Body of pancreas (tissue), 4 donors: ENCODE results near the gene DHCR7. TPM values are rescaled to one million over a fixed set of nuclear protein-coding genes. Genes with fewer than 3 reads are reported as not detected.
A peak's percentile ranks its signal among the peaks of the same experiment; 100 is the strongest.

ENCODE experiments used
- ATAC-seq: fragments of 150-250 bp; one replicate; pipeline ENCODE4 v1.9.1; 2016
- DNase-seq, 4 donors: peaks; one replicate each; pipeline ENCODE4 v3.0.0-alpha.2; 2019
- H3K27ac ChIP-seq, 4 donors: fragments of 200-600 bp; sonication (generic); 1 replicate in 3 of 4; 2 replicates in 1 of 4; pipeline versions ENCODE4 v1.5.1 to v1.6.1; 2016 to 2019; ENCODE audit warnings: mild to moderate bottlenecking in 1 of 4, mixed read lengths in 1 of 4, moderate library complexity in 1 of 4
- H3K27me3 ChIP-seq, 2 donors: fragments of 200-600 bp; sonication (generic); one replicate each; pipeline ENCODE4 v1.6.0; 2016; ENCODE audit warnings: mild to moderate bottlenecking in 1 of 2
- H3K36me3 ChIP-seq, 2 donors: fragments of 200-600 bp; sonication (generic); replicated peaks in 1 of 2; 2 replicates each; pipeline ENCODE4 v1.5.1; 2016; ENCODE audit warnings: low read depth in 2 of 2; ENCODE audit not compliant: insufficient read depth in 1 of 2
- H3K4me1 ChIP-seq: fragments of 200-600 bp; sonication (generic); one replicate; pipeline ENCODE4 v1.6.0; 2016
- H3K4me3 ChIP-seq, 2 donors: fragments of 200-600 bp; sonication (generic); 1 replicate in 1 of 2; 2 replicates in 1 of 2; pipeline ENCODE4 v1.5.1; 2016 to 2019
- H3K9me3 ChIP-seq, 3 donors: fragments of 200-600 bp; sonication (generic); 1 replicate in 2 of 3; 2 replicates in 1 of 3; pipeline ENCODE4 v1.5.1; 2016
- POLR2A ChIP-seq, 3 donors: fragments of 450-650 bp; IDR thresholded peaks; one replicate each; pipeline ENCODE4 v1.6.1; 2016; ENCODE audit warnings: antibody characterized with exemption in 3 of 3, mild to moderate bottlenecking in 2 of 3
- WGBS, 2 donors: methylation state at CpG; one replicate each; pipeline ENCODE4 v1.1.5; 2017; 5-methylcytosine and 5-hydroxymethylcytosine counted together
- intact Hi-C: fragments of 100-400 bp; cut with DNase I; formaldehyde crosslinking; loops from one replicate; pipeline ENCODE4 v1.15.1; 2023
- total RNA-seq, 2 donors: library from RNA; depleted of rRNA; stranded (reverse); fragments of >200 nt; gene quantifications; one replicate each; pipeline ENCODE4 v1.1.0, GENCODE V29; 2016
- TF ChIP-seq, protein P1 (sequence below), 7 experiments: fragments of 450-650 bp in 4 of 7; fragments of 200-600 bp in 3 of 7; sonication (generic) in 3 of 7; IDR thresholded peaks; one replicate each; pipeline ENCODE4 v1.5.1; 2016 to 2019; ENCODE audit warnings: antibody characterized with exemption in 7 of 7

Gene DHCR7
- total RNA-seq, 2 donors from 2014 or later, result 15.8 to 16.2 TPM

DNA sequence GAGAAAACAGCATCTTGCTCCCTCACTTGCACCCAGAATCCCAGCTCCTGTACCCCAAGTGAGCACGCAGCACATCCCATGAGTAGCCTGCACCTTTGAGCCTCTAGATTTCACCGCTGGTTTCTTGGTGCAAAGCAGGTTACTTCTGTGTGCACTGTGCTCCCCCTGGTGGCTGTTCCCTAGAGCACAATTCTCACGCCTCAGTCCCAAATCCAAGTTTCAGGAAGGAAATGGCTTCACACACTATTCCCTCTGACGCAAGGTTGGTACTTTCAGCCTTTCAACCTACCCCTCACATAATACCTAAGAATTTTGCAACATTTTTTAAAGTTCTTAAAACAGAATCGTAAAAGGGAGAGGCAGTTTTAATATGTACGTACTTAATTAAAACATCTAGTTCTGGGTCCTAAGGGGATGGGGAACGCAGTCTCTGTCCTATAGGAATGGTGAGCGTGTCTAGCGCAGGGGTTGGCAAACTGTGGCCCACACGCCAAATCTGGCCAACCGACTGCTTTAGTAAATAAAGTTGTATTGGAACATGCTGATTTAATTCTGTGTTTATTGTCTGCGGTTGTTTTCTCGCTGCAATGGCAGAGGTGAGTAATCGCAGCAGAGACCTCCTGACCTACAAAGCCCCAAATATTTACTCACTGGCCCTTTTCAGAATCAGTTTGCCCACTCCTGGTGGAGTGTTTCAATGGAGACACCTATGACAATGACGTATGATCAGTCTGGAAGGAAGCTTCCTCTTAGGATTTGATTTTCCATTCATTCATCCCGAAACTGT, 27.5 kb downstream of the DHCR7 start:
- TF ChIP-seq, protein P1, sequence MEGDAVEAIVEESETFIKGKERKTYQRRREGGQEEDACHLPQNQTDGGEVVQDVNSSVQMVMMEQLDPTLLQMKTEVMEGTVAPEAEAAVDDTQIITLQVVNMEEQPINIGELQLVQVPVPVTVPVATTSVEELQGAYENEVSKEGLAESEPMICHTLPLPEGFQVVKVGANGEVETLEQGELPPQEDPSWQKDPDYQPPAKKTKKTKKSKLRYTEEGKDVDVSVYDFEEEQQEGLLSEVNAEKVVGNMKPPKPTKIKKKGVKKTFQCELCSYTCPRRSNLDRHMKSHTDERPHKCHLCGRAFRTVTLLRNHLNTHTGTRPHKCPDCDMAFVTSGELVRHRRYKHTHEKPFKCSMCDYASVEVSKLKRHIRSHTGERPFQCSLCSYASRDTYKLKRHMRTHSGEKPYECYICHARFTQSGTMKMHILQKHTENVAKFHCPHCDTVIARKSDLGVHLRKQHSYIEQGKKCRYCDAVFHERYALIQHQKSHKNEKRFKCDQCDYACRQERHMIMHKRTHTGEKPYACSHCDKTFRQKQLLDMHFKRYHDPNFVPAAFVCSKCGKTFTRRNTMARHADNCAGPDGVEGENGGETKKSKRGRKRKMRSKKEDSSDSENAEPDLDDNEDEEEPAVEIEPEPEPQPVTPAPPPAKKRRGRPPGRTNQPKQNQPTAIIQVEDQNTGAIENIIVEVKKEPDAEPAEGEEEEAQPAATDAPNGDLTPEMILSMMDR (IDR thresholded peaks at IDR 0.05), result peak in 6 of 7 experiments; percentile 39 to 65 (median 62)
- TF ChIP-seq POLR2A (IDR thresholded peaks at IDR 0.05), result no peak
- Histone ChIP-seq H3K27ac (no peak overlapping the region), H3K4me3 (no peak overlapping the region), H3K4me1 (no peaks in the 10 kb centered on the region), H3K36me3 (no peaks in the 10 kb centered on the region), H3K27me3 (no peaks in the 10 kb centered on the region), H3K9me3 (no peaks in the 10 kb centered on the region)
- WGBS, 2 donors, result 55 to 57% methylated on average over 16 of the region's 16 CpGs
- intact Hi-C loops, result no loop called here
- ATAC-seq, result peak; percentile 65
- peak; percentile 57 to 63 (median 62) for DNase-seq

DNA sequence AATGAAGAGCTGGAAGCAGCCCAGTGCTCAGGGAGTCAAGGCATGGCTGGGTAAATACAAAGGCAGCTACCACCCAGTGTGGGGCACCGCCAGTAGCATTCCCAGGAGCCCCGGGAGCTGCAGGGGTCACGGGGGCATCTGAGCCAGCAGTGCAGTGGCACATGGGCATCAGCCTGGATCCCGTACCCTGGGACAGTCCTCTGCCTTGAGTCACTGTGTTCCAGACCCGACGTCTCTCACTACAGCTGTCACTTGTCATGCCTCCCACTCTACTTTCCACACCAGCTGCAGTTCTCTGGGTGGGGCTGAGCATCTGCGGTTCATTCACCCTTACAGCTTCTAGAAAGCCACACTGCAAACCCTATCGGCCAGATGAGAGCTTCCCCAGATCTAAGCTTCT, 29.6 kb downstream of the DHCR7 start:
- ATAC-seq, result no peak

DNA sequence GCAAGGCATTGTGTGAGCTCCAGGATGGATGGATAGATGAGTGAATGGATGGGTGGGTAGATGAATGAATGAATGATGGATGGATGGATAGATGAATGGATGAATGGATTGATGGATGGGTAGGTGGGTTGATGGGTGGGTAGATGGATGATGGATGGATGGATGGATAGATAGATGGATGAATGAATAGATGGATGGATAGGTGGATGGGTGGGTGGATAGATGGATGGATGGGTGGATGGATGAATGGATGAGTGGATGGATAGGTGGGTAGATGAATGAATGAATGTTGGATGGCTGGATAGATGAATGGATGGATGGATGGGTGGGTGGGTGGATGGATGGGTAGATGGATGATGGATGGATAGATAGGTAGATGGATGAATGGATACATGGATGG, 33.5 kb downstream of the DHCR7 start:
- intact Hi-C loops, result loop anchor here (10.0 kb wide), 1 partner anchor 600 kb away; no protein-coding TSS in a partner anchor
- no peaks in the 10 kb centered on the region for H3K36me3 ChIP-seq
- no peaks in the 10 kb centered on the region for H3K27me3 ChIP-seq
- no peak overlapping the region for H3K27ac ChIP-seq
- TF ChIP-seq, protein P1 (IDR thresholded peaks at IDR 0.05), result no peak
- TF ChIP-seq POLR2A (IDR thresholded peaks at IDR 0.05), result no peak
- H3K9me3 ChIP-seq, result no peaks in the 10 kb centered on the region
- H3K4me3 ChIP-seq, result no peak overlapping the region
- DNase-seq (no peak), ATAC-seq (no peak)
- H3K4me1 ChIP-seq, result no peaks in the 10 kb centered on the region

More for the DNA sequence above, 29.6 kb downstream of the DHCR7 start:
- intact Hi-C loops, result loop anchor here (10.0 kb wide), 1 partner anchor 604 kb away; no protein-coding TSS in a partner anchor
- Histone ChIP-seq H3K4me1 (no peaks in the 10 kb centered on the region), H3K27me3 (no peaks in the 10 kb centered on the region), H3K9me3 (no peaks in the 10 kb centered on the region), H3K4me3 (no peak overlapping the region), H3K27ac (no peak overlapping the region), H3K36me3 (no peaks in the 10 kb centered on the region)
- TF ChIP-seq, protein P1 (IDR thresholded peaks at IDR 0.05), result no peak
- no peak for TF ChIP-seq POLR2A (IDR thresholded peaks at IDR 0.05)
- 75 to 76% methylated on average over 5 to 8 of the region's 8 CpGs for WGBS, 2 donors
- no peak for DNase-seq

DNA sequence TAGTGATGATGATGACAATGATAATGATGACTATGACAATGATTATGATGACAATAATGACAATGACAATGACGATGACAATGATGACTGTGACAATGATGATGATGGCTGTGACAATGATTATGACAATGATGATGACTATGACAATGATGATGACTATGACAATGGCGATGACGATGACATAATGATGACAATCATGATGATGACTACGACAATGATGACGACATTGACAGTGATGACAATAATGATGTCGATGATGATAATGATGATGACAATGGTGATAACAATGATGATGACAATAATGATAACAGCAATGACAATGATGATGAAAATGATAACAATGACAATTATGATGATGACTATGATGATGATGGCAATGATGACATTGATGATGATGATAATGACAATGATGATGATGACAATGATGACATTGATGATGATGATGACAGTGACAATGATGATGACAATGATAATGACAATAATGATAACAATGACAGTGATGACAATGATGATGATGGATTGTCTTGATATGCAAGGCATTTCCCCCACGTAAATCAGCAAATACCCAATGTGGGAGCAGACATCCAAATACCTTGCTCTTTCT, 37.7 kb downstream of the DHCR7 start:
- intact Hi-C loops, result loop anchor here (10.0 kb wide), 1 partner anchor 596 kb away; no protein-coding TSS in a partner anchor
- Histone ChIP-seq H3K4me3 (no peak overlapping the region), H3K36me3 (no peaks in the 10 kb centered on the region), H3K27me3 (no peaks in the 10 kb centered on the region), H3K4me1 (no peaks in the 10 kb centered on the region), H3K27ac (no peak overlapping the region), H3K9me3 (no peaks in the 10 kb centered on the region)
- no peak for TF ChIP-seq POLR2A (IDR thresholded peaks at IDR 0.05)
- TF ChIP-seq, protein P1 (IDR thresholded peaks at IDR 0.05), result no peak
- no peak for DNase-seq
- no peak for ATAC-seq
- 71 to 83% methylated on average over 7 of the region's 7 CpGs for WGBS, 2 donors
